Caco-2 (cell line): Measurements from ENCODE around the gene CDRT4. TPM values are rescaled to one million over a fixed set of nuclear protein-coding genes. Genes with fewer than 3 reads are reported as not detected.

ENCODE experiments used
- Bru-seq: library from RNA; stranded (reverse); fragments of 400-500 nt; gene quantifications from one replicate; lab custom pipeline; 2021; lab: Mats Ljungman, UMichigan
- BruChase-seq, 2 experiments: library from RNA; stranded (reverse); fragments of 400-500 nt; gene quantifications; one replicate each; lab custom pipeline; 2021; lab: Mats Ljungman, UMichigan
- BruUV-seq: library from RNA; stranded (reverse); fragments of 400-500 nt; replicated peaks from 2 replicates; lab custom pipeline; 2021; lab: Mats Ljungman, UMichigan
- CTCF ChIA-PET: fragments of 300-600 bp; sonication (Branson Sonifier 250); formaldehyde crosslinking; loops from one replicate; lab custom pipeline; 2022; ENCODE audit warnings: antibody characterized with exemption; lab: Charles Lee
- POLR2A ChIA-PET: fragments of 300-600 bp; sonication (Branson Sonifier 250); formaldehyde crosslinking; loops from one replicate; lab custom pipeline; 2022; ENCODE audit warnings: antibody characterized with exemption; lab: Charles Lee
- DNase-seq, 2 experiments: peaks; one replicate each; pipeline versions ENCODE4 v3.0.0 to v3.0.0-alpha.2; 2020 to 2022
- H3K27me3 ChIP-seq: replicated peaks from 2 replicates; pipeline ENCODE4 v1.6.0; 2011; ENCODE audit warnings: low read length; ENCODE audit not compliant: control insufficient read depth, insufficient read depth
- H3K36me3 ChIP-seq: 2 replicates; pipeline ENCODE4 v1.5.1; 2011; ENCODE audit warnings: low read length; ENCODE audit not compliant: control insufficient read depth, insufficient read depth
- H3K4me1 ChIP-seq: fragments of 250-450 bp; sonication (Bioruptor Pico); 2 replicates; pipeline ENCODE4 v1.5.1; 2020; ENCODE audit warnings: mild to moderate bottlenecking
- H3K4me3 ChIP-seq: 2 replicates; pipeline ENCODE4 v1.5.1; 2011; ENCODE audit warnings: low read depth, mild to moderate bottlenecking, control low read depth, low read length
- H3K9me3 ChIP-seq: fragments of 250-450 bp; sonication (Bioruptor Pico); 2 replicates; pipeline ENCODE4 v1.5.1; 2020; ENCODE audit warnings: mild to moderate bottlenecking, moderate library complexity
- H3K27ac Mint-ChIP-seq: one replicate; pipeline ENCODE4 v1.8.0; 2022; ENCODE audit warnings: mixed read lengths; ENCODE audit not compliant: unreplicated experiment
- H3K27me3 Mint-ChIP-seq: one replicate; pipeline ENCODE4 v1.8.0; 2022; ENCODE audit warnings: mixed read lengths; ENCODE audit not compliant: insufficient read depth, unreplicated experiment
- H3K36me3 Mint-ChIP-seq: one replicate; pipeline ENCODE4 v1.8.0; 2022; ENCODE audit warnings: mild to moderate bottlenecking, mixed read lengths; ENCODE audit not compliant: insufficient read depth, unreplicated experiment
- H3K4me1 Mint-ChIP-seq: one replicate; pipeline ENCODE4 v1.8.0; 2022; ENCODE audit warnings: low read depth, mixed read lengths; ENCODE audit not compliant: unreplicated experiment
- H3K4me3 Mint-ChIP-seq: one replicate; pipeline ENCODE4 v1.8.0; 2022; ENCODE audit warnings: mild to moderate bottlenecking, moderate library complexity, mixed read lengths; ENCODE audit not compliant: unreplicated experiment
- H3K9me3 Mint-ChIP-seq: one replicate; pipeline ENCODE4 v1.8.0; 2022; ENCODE audit warnings: mixed read lengths; ENCODE audit not compliant: unreplicated experiment
- intact Hi-C: fragments of 100-400 bp; cut with micrococcal nuclease; formaldehyde crosslinking; loops from one replicate; pipeline ENCODE4 v1.10.0; 2022; ENCODE audit not compliant: unreplicated experiment
- long read RNA-seq: library from polyadenylated mRNA; stranded (forward); transcript quantifications from one replicate; pipeline ENCODE4 v2.0.0, GENCODE V29; 2022
- total RNA-seq: library from RNA; stranded (reverse); gene quantifications from 2 replicates; pipeline ENCODE4 v1.2.3, GENCODE V29; 2022
- TF ChIP-seq, protein P1 (sequence below), 2 experiments: fragments of 200-600 bp in 1 of 2; IDR thresholded peaks; 1 replicate in 1 of 2; 2 replicates in 1 of 2; pipeline versions ENCODE4 v1.5.1 to v1.8.0; 2011 to 2022; ENCODE audit warnings: antibody characterized with exemption in 1 of 2, control low read depth in 1 of 2, inconsistent platforms in 1 of 2, low read depth in 1 of 2, low read length in 1 of 2, mild to moderate bottlenecking in 1 of 2, moderate library complexity in 1 of 2; ENCODE audit not compliant: insufficient read depth in 1 of 2, severe bottlenecking in 1 of 2, unreplicated experiment in 1 of 2

The CDRT4 gene
- 1.8 and 6.3 TPM in 2 replicates for total RNA-seq
- percentile 51 among the genes with signal in this experiment for Bru-seq, nascent RNA
- BruChase-seq, experiment 1, labeled RNA remaining after a 2-hour chase = percentile 60 among the genes with signal in this experiment
- BruChase-seq, experiment 2, labeled RNA remaining after a 6-hour chase = percentile 57 among the genes with signal in this experiment
- long read RNA-seq = 0 reads

DNA sequence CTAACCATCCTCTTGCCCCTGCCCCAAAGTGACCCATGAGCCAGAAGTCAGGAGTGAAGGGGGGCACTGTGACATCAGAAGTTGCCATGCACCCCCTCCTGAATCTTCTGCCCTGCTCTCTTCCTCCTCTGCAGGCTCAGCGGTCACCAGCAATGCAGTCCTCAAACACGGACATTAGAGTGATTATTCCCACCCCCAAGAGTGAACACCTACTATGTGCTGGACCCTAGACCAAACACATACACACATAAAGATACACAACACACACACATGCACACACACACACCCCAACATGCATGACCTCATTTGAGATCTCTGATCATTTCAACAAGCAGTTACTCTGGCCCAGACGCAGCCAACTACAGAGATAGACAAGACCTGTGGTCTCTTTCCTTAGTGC is at the start of gene CDRT4:
Gene CDRT4, minus strand, starts transcription at position 30 of the 400 bp plus-strand sequence. CDS start 27,383 bp downstream, outside the sequence.
- no peaks in the 10 kb centered on the region for H3K9me3 ChIP-seq
- H3K36me3 Mint-ChIP-seq = no peaks in the 10 kb centered on the region
- H3K4me1 Mint-ChIP-seq = peaks cover 16% of the 10 kb centered on the region
- no peak for DNase-seq
- no peaks in the 10 kb centered on the region for H3K27me3 Mint-ChIP-seq
- no TSS peak for BruUV-seq
- intact Hi-C loops = no loop called here
- H3K4me3 Mint-ChIP-seq = no peak within 1 kb of the TSS
- peak within 1 kb of the TSS; percentile 48 for H3K27ac Mint-ChIP-seq
- CTCF ChIA-PET = no interaction called here
- TF ChIP-seq, protein P1, sequence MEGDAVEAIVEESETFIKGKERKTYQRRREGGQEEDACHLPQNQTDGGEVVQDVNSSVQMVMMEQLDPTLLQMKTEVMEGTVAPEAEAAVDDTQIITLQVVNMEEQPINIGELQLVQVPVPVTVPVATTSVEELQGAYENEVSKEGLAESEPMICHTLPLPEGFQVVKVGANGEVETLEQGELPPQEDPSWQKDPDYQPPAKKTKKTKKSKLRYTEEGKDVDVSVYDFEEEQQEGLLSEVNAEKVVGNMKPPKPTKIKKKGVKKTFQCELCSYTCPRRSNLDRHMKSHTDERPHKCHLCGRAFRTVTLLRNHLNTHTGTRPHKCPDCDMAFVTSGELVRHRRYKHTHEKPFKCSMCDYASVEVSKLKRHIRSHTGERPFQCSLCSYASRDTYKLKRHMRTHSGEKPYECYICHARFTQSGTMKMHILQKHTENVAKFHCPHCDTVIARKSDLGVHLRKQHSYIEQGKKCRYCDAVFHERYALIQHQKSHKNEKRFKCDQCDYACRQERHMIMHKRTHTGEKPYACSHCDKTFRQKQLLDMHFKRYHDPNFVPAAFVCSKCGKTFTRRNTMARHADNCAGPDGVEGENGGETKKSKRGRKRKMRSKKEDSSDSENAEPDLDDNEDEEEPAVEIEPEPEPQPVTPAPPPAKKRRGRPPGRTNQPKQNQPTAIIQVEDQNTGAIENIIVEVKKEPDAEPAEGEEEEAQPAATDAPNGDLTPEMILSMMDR (IDR thresholded peaks at IDR 0.05; ENCODE audit: insufficient read depth in 1 of 2, low read depth in 1 of 2, low read length in 1 of 2, severe bottlenecking in 1 of 2, unreplicated experiment in 1 of 2) = no peak
- H3K27me3 ChIP-seq = no peaks in the 10 kb centered on the region
- POLR2A ChIA-PET = no interaction called here
- no peaks in the 10 kb centered on the region for H3K36me3 ChIP-seq
- H3K9me3 Mint-ChIP-seq = no peaks in the 10 kb centered on the region
- H3K4me1 ChIP-seq = no peaks in the 10 kb centered on the region
- no peak within 1 kb of the TSS for H3K4me3 ChIP-seq

GRCh38 chr17:15516150-15516549 is 48.7 kb upstream of the CDRT4 start:
- BruUV-seq = no TSS peak
- Histone ChIP-seq H3K9me3 (no peaks in the 10 kb centered on the region), H3K36me3 (no peaks in the 10 kb centered on the region), H3K27me3 (no peaks in the 10 kb centered on the region), H3K4me1 (no peaks in the 10 kb centered on the region), H3K4me3 (no peak overlapping the region)
- H3K4me3 Mint-ChIP-seq = no peak overlapping the region
- no peaks in the 10 kb centered on the region for H3K27me3 Mint-ChIP-seq
- ChIA-PET POLR2A (no interaction called here), CTCF (no interaction called here)
- H3K9me3 Mint-ChIP-seq = no peaks in the 10 kb centered on the region
- TF ChIP-seq, protein P1 (IDR thresholded peaks at IDR 0.05; ENCODE audit: insufficient read depth in 1 of 2, low read depth in 1 of 2, low read length in 1 of 2, severe bottlenecking in 1 of 2, unreplicated experiment in 1 of 2) = no peak
- H3K4me1 Mint-ChIP-seq = no peaks in the 10 kb centered on the region
- intact Hi-C loops = no loop called here
- peaks cover 6% of the 10 kb centered on the region for H3K36me3 Mint-ChIP-seq
- H3K27ac Mint-ChIP-seq = no peak overlapping the region
- DNase-seq = no peak

DNA sequence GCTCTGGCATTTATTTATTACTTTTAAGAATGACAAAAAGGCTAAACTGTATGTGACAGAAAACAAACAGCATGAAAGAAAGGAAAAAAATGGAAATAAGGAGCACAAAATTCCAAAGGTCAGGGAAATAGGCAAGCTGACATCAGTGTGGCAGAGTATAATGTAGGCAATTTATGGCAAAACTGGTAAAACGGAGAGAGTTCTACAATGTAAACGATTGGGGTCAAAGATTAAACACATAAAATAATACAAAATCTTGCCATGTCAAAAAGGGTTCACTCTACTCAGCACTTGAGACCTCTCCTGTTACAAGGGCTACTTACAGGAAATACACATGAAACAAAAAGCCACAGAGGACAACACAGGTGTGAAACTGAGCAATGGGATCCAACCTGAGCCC is 47.0 kb upstream of the CDRT4 start:
- POLR2A ChIA-PET = no interaction called here
- Histone ChIP-seq H3K4me1 (no peaks in the 10 kb centered on the region), H3K9me3 (no peaks in the 10 kb centered on the region), H3K36me3 (no peaks in the 10 kb centered on the region), H3K27me3 (no peaks in the 10 kb centered on the region), H3K4me3 (no peak overlapping the region)
- H3K4me1 Mint-ChIP-seq = no peaks in the 10 kb centered on the region
- peaks cover 6% of the 10 kb centered on the region for H3K36me3 Mint-ChIP-seq
- H3K4me3 Mint-ChIP-seq = no peak overlapping the region
- H3K9me3 Mint-ChIP-seq = no peaks in the 10 kb centered on the region
- TF ChIP-seq, protein P1 (IDR thresholded peaks at IDR 0.05; ENCODE audit: insufficient read depth in 1 of 2, low read depth in 1 of 2, low read length in 1 of 2, severe bottlenecking in 1 of 2, unreplicated experiment in 1 of 2) = no peak
- BruUV-seq = no TSS peak
- no peaks in the 10 kb centered on the region for H3K27me3 Mint-ChIP-seq
- intact Hi-C loops = no loop called here
- no peak for DNase-seq
- H3K27ac Mint-ChIP-seq = no peak overlapping the region
- CTCF ChIA-PET = no interaction called here
